PC-3 (cell line): ENCODE data around the gene PANK1. TPM values are rescaled to one million over a fixed set of nuclear protein-coding genes. Genes with fewer than 3 reads are reported as not detected.

Experiments
- ATAC-seq: fragments of 200-7000 bp; cut with Tn5 transposase; 2 replicates; pipeline ENCODE4 v1.9.1; 2020; ENCODE audit warnings: mild to moderate bottlenecking, moderate library complexity
- BruUV-seq: library from RNA; stranded (reverse); fragments of 400-500 nt; replicated peaks from 2 replicates; lab custom pipeline; 2021; lab: Mats Ljungman, UMichigan
- CTCF ChIA-PET: fragments of 300-600 bp; sonication (Branson Sonifier 250); formaldehyde crosslinking; loops from one replicate; lab custom pipeline; 2022; ENCODE audit warnings: antibody characterized with exemption; lab: Charles Lee
- POLR2A ChIA-PET: fragments of 300-600 bp; sonication (Branson Sonifier 250); formaldehyde crosslinking; loops from one replicate; lab custom pipeline; 2022; ENCODE audit warnings: antibody characterized with exemption; ENCODE audit not compliant: unreplicated experiment; lab: Charles Lee
- DNase-seq: peaks from one replicate; pipeline ENCODE4 v3.0.0-alpha.2; 2015
- H2AFZ ChIP-seq: fragments of 300-600 bp; sonication (generic); 2 replicates; pipeline ENCODE4 v1.6.0; 2016; ENCODE audit warnings: antibody characterized with exemption, low read length
- H3F3A ChIP-seq: fragments of 300-600 bp; sonication (generic); one replicate; pipeline ENCODE4 v1.6.0; 2017; ENCODE audit warnings: antibody characterized with exemption, low read length, control low read depth, mild to moderate bottlenecking; ENCODE audit not compliant: unreplicated experiment
- H3K27ac ChIP-seq: fragments of 300-600 bp; sonication (generic); 2 replicates; pipeline ENCODE4 v1.5.1; 2016; ENCODE audit warnings: mild to moderate bottlenecking, low read length
- H3K27me3 ChIP-seq: fragments of 300-600 bp; sonication (generic); 2 replicates; pipeline ENCODE4 v1.6.1; 2016; ENCODE audit warnings: low read length, mixed read lengths
- H3K36me3 ChIP-seq: fragments of 300-600 bp; sonication (generic); 2 replicates; pipeline ENCODE4 v1.6.1; 2016; ENCODE audit warnings: low read depth, mixed run types, low read length, mixed read lengths
- H3K4me1 ChIP-seq: fragments of 300-600 bp; sonication (generic); 2 replicates; pipeline ENCODE4 v1.5.1; 2016; ENCODE audit warnings: low read length; ENCODE audit not compliant: insufficient read depth
- H3K4me2 ChIP-seq: fragments of 300-600 bp; sonication (generic); 2 replicates; pipeline ENCODE4 v1.6.0; 2016; ENCODE audit warnings: low read length
- H3K4me3 ChIP-seq: fragments of 300-600 bp; sonication (generic); 2 replicates; pipeline ENCODE4 v1.5.1; 2016; ENCODE audit warnings: mild to moderate bottlenecking, low read length, mixed read lengths
- H3K79me2 ChIP-seq: fragments of 300-600 bp; sonication (generic); 2 replicates; pipeline ENCODE4 v1.6.1; 2017; ENCODE audit warnings: low read length, mixed read lengths
- H3K9ac ChIP-seq: fragments of 300-600 bp; sonication (generic); 2 replicates; pipeline ENCODE4 v1.6.0; 2016; ENCODE audit warnings: mild to moderate bottlenecking, low read length
- H3K9me2 ChIP-seq: fragments of 300-600 bp; sonication (generic); replicated peaks from 2 replicates; pipeline ENCODE4 v1.6.1; 2016; ENCODE audit warnings: mixed run types, low read length, mixed read lengths
- H3K9me3 ChIP-seq: fragments of 300-600 bp; sonication (generic); 2 replicates; pipeline ENCODE4 v1.6.1; 2016; ENCODE audit warnings: low read length, mixed read lengths
- H4K20me1 ChIP-seq: fragments of 300-600 bp; sonication (generic); 2 replicates; pipeline ENCODE4 v1.6.1; 2016; ENCODE audit warnings: low read length, mixed read lengths
- CTCF ChIP-seq: fragments of 300-600 bp; sonication (generic); conservative IDR thresholded peaks from 2 replicates; pipeline ENCODE4 v1.5.1; 2017; ENCODE audit warnings: antibody characterized with exemption, low read depth, mild to moderate bottlenecking, low read length
- EZH2 ChIP-seq: fragments of 300-600 bp; sonication (generic); IDR thresholded peaks from one replicate; pipeline ENCODE4 v1.6.1; 2017; ENCODE audit warnings: antibody characterized with exemption, mild to moderate bottlenecking, low read length; ENCODE audit not compliant: unreplicated experiment
- EZH2phosphoT487 ChIP-seq: fragments of 300-600 bp; sonication (generic); IDR thresholded peaks from 2 replicates; pipeline ENCODE4 v1.6.1; 2018; ENCODE audit warnings: mild to moderate bottlenecking, antibody characterized with exemption, low read length, borderline replicate concordance
- intact Hi-C: fragments of 100-400 bp; cut with micrococcal nuclease; formaldehyde crosslinking; loops from 2 replicates; pipeline ENCODE4 v1.9.0; 2023
- total RNA-seq: library from RNA; depleted of rRNA; stranded (reverse); fragments of >200 nt; gene quantifications from 2 replicates; pipeline ENCODE4 v1.2.3, GENCODE V29; 2014

PANK1 gene
- total RNA-seq, 1 experiment from 2014 or later = 3.9 TPM

- Histone ChIP-seq H3K9me3 (no peaks in the 10 kb centered on the region), H3K9ac (no peak overlapping the region), H3K9me2 (no peaks in the 10 kb centered on the region), H3K4me1 (no peaks in the 10 kb centered on the region), H3K36me3 (no peaks in the 10 kb centered on the region), H3K4me2 (no peak overlapping the region), H3K4me3 (no peak overlapping the region), H4K20me1 (no peaks in the 10 kb centered on the region), H3K27ac (no peak overlapping the region), H3K79me2 (no peaks in the 10 kb centered on the region), H3K27me3 (no peaks in the 10 kb centered on the region), H3F3A (no peaks in the 10 kb centered on the region), H2AFZ (no peak overlapping the region)
- TF ChIP-seq EZH2phosphoT487 (no peak), CTCF (no peak), EZH2 (no peak)
- ChIA-PET POLR2A (no interaction called here), CTCF (no interaction called here)
- no TSS peak for BruUV-seq
- intact Hi-C loops = no loop called here
- ATAC-seq (no peak), DNase-seq (no peak)
Observed at GRCh38 chr10:89615112-89615511, 29.9 kb downstream of the PANK1 start.

GRCh38 chr10:89613582-89613981, 31.5 kb downstream of the PANK1 start:
- Histone ChIP-seq H3K4me1 (no peaks in the 10 kb centered on the region), H2AFZ (no peak overlapping the region), H3K9me3 (no peaks in the 10 kb centered on the region), H3K9me2 (no peaks in the 10 kb centered on the region), H3K27ac (no peak overlapping the region), H3K27me3 (no peaks in the 10 kb centered on the region), H3K4me3 (no peak overlapping the region), H4K20me1 (no peaks in the 10 kb centered on the region), H3K36me3 (no peaks in the 10 kb centered on the region), H3K79me2 (no peaks in the 10 kb centered on the region), H3K9ac (no peak overlapping the region), H3F3A (no peaks in the 10 kb centered on the region), H3K4me2 (no peak overlapping the region)
- TF ChIP-seq CTCF (no peak), EZH2phosphoT487 (no peak), EZH2 (no peak)
- BruUV-seq = no TSS peak
- POLR2A ChIA-PET = no interaction called here
- DNase-seq (no peak), ATAC-seq (no peak)
- CTCF ChIA-PET = no interaction called here
- intact Hi-C loops = no loop called here

DNA sequence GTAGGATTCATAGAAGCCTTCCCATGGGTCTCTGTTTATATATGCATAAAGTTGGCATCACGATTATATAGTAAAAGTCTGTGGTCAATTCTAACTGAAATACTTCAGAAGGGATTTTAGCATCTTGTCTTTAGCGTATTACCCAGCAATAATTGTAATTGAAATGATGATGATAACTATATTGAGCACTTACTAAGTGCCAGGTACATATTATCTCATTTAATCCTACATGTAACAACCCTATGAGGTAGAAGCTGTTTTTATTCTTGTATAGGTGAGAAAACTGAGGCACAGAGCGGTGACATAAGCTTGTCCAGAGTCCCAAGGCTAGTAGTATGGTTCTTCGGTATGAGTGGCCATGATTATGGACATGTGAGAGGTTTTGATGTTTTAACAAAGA, 33.8 kb downstream of the PANK1 start:
- DNase-seq = no peak
- ATAC-seq = no peak
- intact Hi-C loops = no loop called here
- Histone ChIP-seq H3K9me3 (no peaks in the 10 kb centered on the region), H3K4me3 (no peak overlapping the region), H3K9ac (no peak overlapping the region), H3K27ac (no peak overlapping the region), H3F3A (no peaks in the 10 kb centered on the region), H2AFZ (no peak overlapping the region), H3K27me3 (no peaks in the 10 kb centered on the region), H3K36me3 (no peaks in the 10 kb centered on the region), H3K4me1 (no peaks in the 10 kb centered on the region), H3K4me2 (no peak overlapping the region), H3K9me2 (no peaks in the 10 kb centered on the region), H4K20me1 (no peaks in the 10 kb centered on the region), H3K79me2 (no peaks in the 10 kb centered on the region)
- CTCF ChIA-PET = no interaction called here
- TF ChIP-seq EZH2 = no peak
- no peak for TF ChIP-seq CTCF
- no peak for TF ChIP-seq EZH2phosphoT487
- POLR2A ChIA-PET = no interaction called here
- no TSS peak for BruUV-seq
